Erythroblast (primary cell): ENCODE data around the gene PIWIL4.

Experiments
- GATA1 ChIP-seq: IDR thresholded peaks from 2 replicates; pipeline ENCODE4 v1.6.1; 2011; ENCODE audit warnings: low read depth, mild to moderate bottlenecking, control low read depth, low read length, moderate library complexity
- POLR2A ChIP-seq: IDR thresholded peaks from 2 replicates; pipeline ENCODE4 v1.6.1; 2011; ENCODE audit warnings: mild to moderate bottlenecking, low read length

DNA sequence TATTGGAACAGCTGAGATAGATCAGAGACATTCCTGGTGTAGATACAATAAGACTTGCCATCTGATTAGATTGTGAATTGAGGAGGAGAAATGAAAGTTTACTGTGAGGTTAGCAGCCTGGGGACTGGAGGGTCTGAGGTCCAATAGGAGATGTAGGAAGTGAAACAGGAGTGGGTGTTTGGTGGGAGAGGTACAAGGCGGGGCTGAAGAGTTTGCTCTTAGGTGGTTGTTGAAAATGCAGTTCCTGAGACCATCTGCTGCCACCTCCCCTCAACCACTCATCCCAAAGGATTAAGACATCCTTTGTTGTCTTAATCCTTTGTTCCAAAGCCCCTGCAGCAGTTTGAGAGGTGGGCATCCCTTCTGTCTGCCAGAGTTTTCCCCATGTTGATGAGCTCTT lies 14.8 kb downstream of the PIWIL4 start:
- no peak for TF ChIP-seq POLR2A
- TF ChIP-seq GATA1: no peak
